H1 (cell line): ENCODE results near the gene GGT7. TPM values are rescaled to one million over a fixed set of nuclear protein-coding genes. Genes with fewer than 3 reads are reported as not detected.
"Not testable (repeated sequence)": the region's sequence is repeated elsewhere in the genome, so short reads cannot be mapped to it uniquely, and the experiment has no call there.

Experiments used
- CTCF ChIA-PET: fragments of 300-600 bp; sonication (Branson Sonifier 250); formaldehyde crosslinking; loops from one replicate; lab custom pipeline; 2021; ENCODE audit not compliant: partially characterized antibody; lab: Charles Lee
- POLR2A ChIA-PET: fragments of 300-600 bp; sonication (Branson Sonifier 250); formaldehyde crosslinking; loops from one replicate; lab custom pipeline; 2021; ENCODE audit warnings: inconsistent platforms; ENCODE audit not compliant: partially characterized antibody; lab: Charles Lee
- DNase-seq, 2 experiments: peaks; one replicate each; pipeline versions ENCODE4 v3.0.0 to v3.0.0-alpha.2; 2010 to 2022; ENCODE audit warnings: low spot score in 2 of 2, low read depth in 1 of 2, mixed read lengths in 1 of 2
- FAIRE-seq: peaks from 2 replicates; lab custom pipeline; 2011; peaks lifted over from hg19 to GRCh38; lab: Jason Lieb, UNC
- H2AFZ ChIP-seq: 2 replicates; pipeline ENCODE4 v1.8.1; 2012; ENCODE audit warnings: low read length, inconsistent platforms
- H2AK5ac ChIP-seq: 2 replicates; pipeline ENCODE4 v1.6.1; 2013; ENCODE audit warnings: low read depth, low read length
- H2BK120ac ChIP-seq: replicated peaks from 2 replicates; pipeline ENCODE3; 2013; ENCODE audit warnings: low read depth, low read length, inconsistent platforms
- H2BK12ac ChIP-seq: 2 replicates; pipeline ENCODE4 v1.6.1; 2013; ENCODE audit warnings: low read depth, low read length
- H2BK15ac ChIP-seq: 2 replicates; pipeline ENCODE4 v1.6.1; 2013; ENCODE audit warnings: low read length
- H2BK20ac ChIP-seq: 2 replicates; pipeline ENCODE4 v1.6.1; 2013; ENCODE audit warnings: low read length
- H2BK5ac ChIP-seq: 2 replicates; pipeline ENCODE4 v1.6.1; 2013; ENCODE audit warnings: low read depth, low read length
- H3K14ac ChIP-seq: 2 replicates; pipeline ENCODE4 v1.6.1; 2013; ENCODE audit warnings: inconsistent platforms; ENCODE audit not compliant: insufficient read length
- H3K18ac ChIP-seq: 2 replicates; pipeline ENCODE4 v1.6.1; 2013; ENCODE audit warnings: low read length; ENCODE audit errors: extremely low read depth
- H3K23ac ChIP-seq: 2 replicates; pipeline ENCODE4 v1.6.1; 2013; ENCODE audit warnings: inconsistent platforms; ENCODE audit not compliant: insufficient read length
- H3K23me2 ChIP-seq: 2 replicates; pipeline ENCODE4 v1.6.1; 2013; ENCODE audit warnings: low read depth, low read length
- H3K27ac ChIP-seq: 2 replicates; pipeline ENCODE4 v1.6.1; 2011; ENCODE audit warnings: low read depth, low read length, inconsistent platforms
- H3K27me3 ChIP-seq, 4 experiments: replicated peaks in 1 of 4; 1 replicate in 1 of 4; 2 replicates in 3 of 4; pipeline versions ENCODE4 v1.6.1 to v1.8.1; 2011 to 2013; ENCODE audit warnings: low read length in 3 of 4, mild to moderate bottlenecking in 3 of 4, inconsistent platforms in 2 of 4, mixed read lengths in 2 of 4, moderate library complexity in 1 of 4; ENCODE audit not compliant: control insufficient read depth in 3 of 4, insufficient read depth in 3 of 4; ENCODE audit errors: extremely low read depth in 1 of 4
- H3K36me3 ChIP-seq, 4 experiments: 2 replicates each; pipeline versions ENCODE4 v1.6.1 to v1.8.1; 2011 to 2013; ENCODE audit warnings: mild to moderate bottlenecking in 4 of 4, low read length in 3 of 4, moderate library complexity in 2 of 4, control low read depth in 1 of 4, inconsistent platforms in 1 of 4; ENCODE audit not compliant: insufficient read depth in 4 of 4, control insufficient read depth in 2 of 4
- H3K4ac ChIP-seq: replicated peaks from 2 replicates; pipeline ENCODE3; 2013; ENCODE audit warnings: low read length, low read depth, mixed read lengths, inconsistent platforms; ENCODE audit not compliant: insufficient read length
- H3K4me1 ChIP-seq, 4 experiments: replicated peaks in 1 of 4; 1 replicate in 1 of 4; 2 replicates in 3 of 4; pipeline versions ENCODE4 v1.6.1 to v1.8.1; 2011 to 2013; ENCODE audit warnings: low read length in 3 of 4, inconsistent platforms in 2 of 4, mixed read lengths in 1 of 4; ENCODE audit not compliant: insufficient read depth in 4 of 4, control insufficient read depth in 3 of 4
- H3K4me2 ChIP-seq, 2 experiments: 2 replicates each; pipeline versions ENCODE4 v1.6.1 to v1.8.1; 2011 to 2013; ENCODE audit warnings: low read depth in 2 of 2, low read length in 2 of 2, control low read depth in 1 of 2, inconsistent platforms in 1 of 2, mild to moderate bottlenecking in 1 of 2; ENCODE audit not compliant: insufficient read depth in 1 of 2
- H3K4me3 ChIP-seq, 4 experiments: fragments of 200-600, 300-600 bp in 1 of 4; sonication (generic), shearing (Covaris generic), sonication (Bioruptor Twin) in 1 of 4; 2 replicates each; pipeline versions ENCODE4 v1.5.1 to v1.8.1; 2011 to 2016; ENCODE audit warnings: low read length in 4 of 4, low read depth in 3 of 4, control low read depth in 2 of 4, inconsistent platforms in 2 of 4, mild to moderate bottlenecking in 2 of 4, mixed read lengths in 1 of 4, moderate library complexity in 1 of 4; ENCODE audit not compliant: insufficient read depth in 2 of 4; ENCODE audit errors: extremely low read depth in 1 of 4
- H3K56ac ChIP-seq: replicated peaks from 2 replicates; pipeline ENCODE3; 2013; ENCODE audit warnings: low read depth, mild to moderate bottlenecking, mixed read lengths, low read length, inconsistent platforms; ENCODE audit not compliant: insufficient read length
- H3K79me1 ChIP-seq: 2 replicates; pipeline ENCODE4 v1.6.1; 2013; ENCODE audit warnings: low read depth, low read length, control low read depth
- H3K79me2 ChIP-seq, 2 experiments: 2 replicates each; pipeline versions ENCODE4 v1.6.1 to v1.8.1; 2012 to 2013; ENCODE audit warnings: low read length in 2 of 2, mild to moderate bottlenecking in 2 of 2, inconsistent platforms in 1 of 2; ENCODE audit not compliant: insufficient read depth in 2 of 2, control insufficient read depth in 1 of 2
- H3K9ac ChIP-seq, 4 experiments: replicated peaks in 1 of 4; 1 replicate in 1 of 4; 2 replicates in 3 of 4; pipeline versions ENCODE4 v1.6.1 to v1.8.1; 2011 to 2013; ENCODE audit warnings: low read depth in 3 of 4, low read length in 3 of 4, control low read depth in 2 of 4, mild to moderate bottlenecking in 2 of 4, moderate library complexity in 2 of 4, inconsistent platforms in 1 of 4; ENCODE audit errors: extremely low read depth in 1 of 4
- H3K9me3 ChIP-seq, 2 experiments: 2 replicates each; pipeline versions ENCODE4 v1.6.1 to v1.8.1; 2012 to 2013; ENCODE audit warnings: mild to moderate bottlenecking in 2 of 2, moderate library complexity in 2 of 2, control low read depth in 1 of 2, inconsistent platforms in 1 of 2, low read depth in 1 of 2, low read length in 1 of 2, mixed read lengths in 1 of 2; ENCODE audit not compliant: insufficient read depth in 2 of 2
- H4K20me1 ChIP-seq, 2 experiments: replicated peaks in 1 of 2; 2 replicates each; pipeline versions ENCODE3 to v1.8.1; 2011 to 2013; ENCODE audit warnings: inconsistent platforms in 2 of 2, low read length in 2 of 2, mild to moderate bottlenecking in 1 of 2; ENCODE audit not compliant: insufficient read depth in 2 of 2, control insufficient read depth in 1 of 2
- H4K5ac ChIP-seq: 2 replicates; pipeline ENCODE4 v1.6.1; 2013; ENCODE audit warnings: low read length, low read depth, mixed read lengths, inconsistent platforms; ENCODE audit not compliant: insufficient read length
- H4K8ac ChIP-seq: 2 replicates; pipeline ENCODE4 v1.8.0; 2013; ENCODE audit warnings: mild to moderate bottlenecking, moderate library complexity, low read length, inconsistent platforms; ENCODE audit not compliant: insufficient read depth; ENCODE audit errors: extremely low read depth
- H4K91ac ChIP-seq: replicated peaks from 2 replicates; pipeline ENCODE3; 2013; ENCODE audit warnings: low read length, mixed read lengths, inconsistent platforms; ENCODE audit not compliant: insufficient read length
- WGBS, 2 experiments: shearing (Covaris generic) in 1 of 2; methylation state at CpG; one replicate each; pipeline versions ENCODE4 v1.1.6 to v1.1.7; 2013 to 2015; ENCODE audit warnings: low lambda C conversion rate in 2 of 2, mixed read lengths in 2 of 2, inconsistent platforms in 1 of 2, low coverage in 1 of 2, missing lambda C conversion rate in 1 of 2; ENCODE audit not compliant: insufficient replicate concordance in 2 of 2, insufficient coverage in 1 of 2, insufficient read length in 1 of 2; ENCODE audit errors: extremely low coverage in 1 of 2, missing lambda C conversion rate in 1 of 2; 5-methylcytosine and 5-hydroxymethylcytosine counted together
- polyA plus RNA-seq, 7 experiments: library from polyadenylated mRNA; depleted of rRNA in 3 of 7; stranded (reverse) in 5 of 7; unstranded in 2 of 7; fragments of >200 nt in 5 of 7; fragments of 200-250 nt in 2 of 7; gene quantifications; 1 replicate in 5 of 7; 2 replicates in 1 of 7; 4 replicates in 1 of 7; pipeline versions ENCODE4 v1.2.1 to v1.2.3, GENCODE V29; 2011 to 2013; ENCODE audit warnings: missing spikeins in 2 of 7, mixed read lengths in 2 of 7
- total RNA-seq: library from RNA; stranded (reverse); fragmentation: NEBNext Ultra II Directional; extraction: Animal tissue kit (Norgen Biotek cat#: 25700); gene quantifications from 2 replicates; pipeline ENCODE4 v1.2.1, GENCODE V29; 2021

GGT7 gene
- total and polyA plus RNA-seq, 2 of the 8 experiments (the other 6 are each of a cell fraction or from before 2014, with no cell fraction given), result 20.2 to 25.5 TPM

DNA sequence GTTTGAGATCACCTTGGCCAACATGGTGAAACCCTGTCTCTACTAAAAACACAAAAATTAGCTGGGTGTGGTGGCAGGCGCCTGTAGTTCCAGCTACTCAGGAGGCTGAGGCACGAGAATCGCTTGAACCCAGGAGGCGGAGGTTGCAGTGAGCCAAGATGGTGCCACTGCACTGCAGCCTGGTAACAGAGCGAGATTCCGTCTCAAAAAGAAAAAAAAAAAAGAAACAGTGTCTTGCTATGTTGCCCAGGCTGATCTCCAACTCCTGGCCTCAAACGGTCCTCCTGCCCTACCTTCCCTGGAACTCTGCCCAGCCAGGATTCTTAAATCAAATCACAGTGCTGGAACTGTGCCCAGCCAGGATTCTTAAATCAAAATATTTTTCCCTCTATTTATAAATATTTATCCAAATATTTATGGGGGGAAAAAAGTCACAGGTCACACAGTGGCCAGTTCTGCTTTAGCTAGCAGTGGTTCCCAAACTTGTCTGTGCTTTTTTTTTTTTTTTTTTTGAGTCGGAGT lies 64.7 kb downstream of the GGT7 start:
- H3K56ac ChIP-seq, H3K4ac ChIP-seq, H3K4me2 ChIP-seq, H3K23me2 ChIP-seq, H3K9me3 ChIP-seq, H2BK15ac ChIP-seq, H3K18ac ChIP-seq, DNase-seq, H3K36me3 ChIP-seq, H3K79me2 ChIP-seq, H4K20me1 ChIP-seq, H2AFZ ChIP-seq, H4K8ac ChIP-seq, H3K27ac ChIP-seq, H3K4me3 ChIP-seq, H3K9ac ChIP-seq, H2BK120ac ChIP-seq, H3K27me3 ChIP-seq, H2AK5ac ChIP-seq, H3K23ac ChIP-seq, H3K4me1 ChIP-seq, POLR2A ChIA-PET, FAIRE-seq, H3K14ac ChIP-seq, CTCF ChIA-PET, H2BK5ac ChIP-seq, H4K5ac ChIP-seq, H2BK12ac ChIP-seq, H2BK20ac ChIP-seq, H4K91ac ChIP-seq, H3K79me1 ChIP-seq: not testable (repeated sequence)
- WGBS, 2 experiments, result 75% methylated on average over 7 of the region's 8 CpGs; no CpG with 5 or more reads in 1 of the 2 experiments
